H9 (cell line): Measurements from ENCODE around the gene JPH2. TPM values are rescaled to one million over a fixed set of nuclear protein-coding genes. Genes with fewer than 3 reads are reported as not detected.
A peak's percentile ranks its signal among the peaks of the same experiment; 100 is the strongest.

ENCODE experiments used
- DNase-seq: peaks from one replicate; pipeline ENCODE4 v3.0.0-alpha.2; 2017
- H2AFZ ChIP-seq: one replicate; pipeline ENCODE4 v1.6.1; 2013; ENCODE audit warnings: mild to moderate bottlenecking, low read length, control low read depth, moderate library complexity
- H2AK5ac ChIP-seq: 2 replicates; pipeline ENCODE4 v1.6.1; 2013; ENCODE audit warnings: low read length, control low read depth, mixed read lengths; ENCODE audit not compliant: insufficient read length
- H2BK120ac ChIP-seq: one replicate; pipeline ENCODE4 v1.6.1; 2013; ENCODE audit warnings: low read depth, mild to moderate bottlenecking, low read length, control low read depth, inconsistent platforms; ENCODE audit not compliant: poor library complexity, severe bottlenecking
- H2BK12ac ChIP-seq: 2 replicates; pipeline ENCODE4 v1.6.1; 2013; ENCODE audit warnings: low read length, control low read depth, mixed read lengths, low read depth; ENCODE audit not compliant: insufficient read length
- H2BK15ac ChIP-seq: 2 replicates; pipeline ENCODE4 v1.6.1; 2013; ENCODE audit warnings: low read depth, low read length, control low read depth
- H2BK20ac ChIP-seq: one replicate; pipeline ENCODE4 v1.6.1; 2013; ENCODE audit warnings: low read depth, mild to moderate bottlenecking, low read length, control low read depth, inconsistent platforms; ENCODE audit not compliant: poor library complexity, severe bottlenecking
- H2BK5ac ChIP-seq: 2 replicates; pipeline ENCODE4 v1.6.1; 2013; ENCODE audit warnings: low read length, control low read depth, mixed read lengths; ENCODE audit not compliant: insufficient read length
- H3K14ac ChIP-seq: 2 replicates; pipeline ENCODE4 v1.6.1; 2013; ENCODE audit warnings: low read length, control low read depth; ENCODE audit not compliant: insufficient read depth
- H3K18ac ChIP-seq: 2 replicates; pipeline ENCODE4 v1.6.1; 2013; ENCODE audit warnings: low read depth, mild to moderate bottlenecking, mixed read lengths, low read length, control low read depth; ENCODE audit not compliant: insufficient read length
- H3K23ac ChIP-seq: 2 replicates; pipeline ENCODE4 v1.6.1; 2013; ENCODE audit warnings: low read length, control low read depth, mixed read lengths, low read depth; ENCODE audit not compliant: insufficient read length
- H3K23me2 ChIP-seq: 2 replicates; pipeline ENCODE4 v1.6.1; 2013; ENCODE audit warnings: low read depth, mild to moderate bottlenecking, mixed read lengths, low read length, control low read depth; ENCODE audit not compliant: insufficient read length, poor library complexity, severe bottlenecking
- H3K27ac ChIP-seq: 2 replicates; pipeline ENCODE4 v1.5.1; 2013; ENCODE audit warnings: low read length, control low read depth, mixed read lengths, low read depth; ENCODE audit not compliant: insufficient read length
- H3K27me3 ChIP-seq: 2 replicates; pipeline ENCODE4 v1.6.1; 2013; ENCODE audit warnings: low read length, control low read depth, inconsistent platforms; ENCODE audit not compliant: insufficient read depth
- H3K4ac ChIP-seq: 2 replicates; pipeline ENCODE4 v1.6.1; 2013; ENCODE audit warnings: low read depth, mild to moderate bottlenecking, control low read depth, inconsistent platforms, low read length, moderate library complexity
- H3K4me1 ChIP-seq: 2 replicates; pipeline ENCODE4 v1.6.1; 2013; ENCODE audit warnings: low read length, control low read depth, inconsistent platforms; ENCODE audit not compliant: insufficient read depth
- H3K4me2 ChIP-seq: 2 replicates; pipeline ENCODE4 v1.6.1; 2013; ENCODE audit warnings: low read length, control low read depth, mixed read lengths; ENCODE audit not compliant: insufficient read length, insufficient read depth
- H3K56ac ChIP-seq: 2 replicates; pipeline ENCODE4 v1.6.1; 2013; ENCODE audit warnings: low read depth, mild to moderate bottlenecking, mixed read lengths, low read length, control low read depth; ENCODE audit not compliant: insufficient read length
- H3K79me1 ChIP-seq: 2 replicates; pipeline ENCODE4 v1.6.1; 2013; ENCODE audit warnings: low read depth, mild to moderate bottlenecking, moderate library complexity, low read length, control low read depth, inconsistent platforms; ENCODE audit not compliant: insufficient read depth, poor library complexity, severe bottlenecking
- H3K79me2 ChIP-seq: 2 replicates; pipeline ENCODE4 v1.6.1; 2013; ENCODE audit warnings: low read length, control low read depth, inconsistent platforms; ENCODE audit not compliant: insufficient read depth
- H3K9ac ChIP-seq: 2 replicates; pipeline ENCODE4 v1.6.1; 2013; ENCODE audit warnings: low read length, control low read depth, mixed read lengths; ENCODE audit not compliant: insufficient read length; ENCODE audit errors: extremely low read depth
- H3K9me3 ChIP-seq: one replicate; pipeline ENCODE4 v1.6.1; 2013; ENCODE audit warnings: low read depth, low read length, inconsistent platforms; ENCODE audit not compliant: control insufficient read depth
- H3T11ph ChIP-seq: one replicate; pipeline ENCODE4 v1.6.1; 2013; ENCODE audit warnings: mild to moderate bottlenecking, low read length, control low read depth, inconsistent platforms
- H4K20me1 ChIP-seq: one replicate; pipeline ENCODE4 v1.6.1; 2013; ENCODE audit not compliant: control insufficient read depth, insufficient read length, insufficient read depth
- H4K5ac ChIP-seq: 2 replicates; pipeline ENCODE4 v1.6.1; 2013; ENCODE audit warnings: low read depth, mild to moderate bottlenecking, mixed read lengths, low read length, control low read depth; ENCODE audit not compliant: insufficient read length
- H4K8ac ChIP-seq: replicated peaks from 2 replicates; pipeline ENCODE4 v1.6.1; 2013; ENCODE audit warnings: low read length, control low read depth, mixed read lengths, low read depth; ENCODE audit not compliant: insufficient read length
- H4K91ac ChIP-seq: 2 replicates; pipeline ENCODE4 v1.6.1; 2013; ENCODE audit warnings: low read depth, mild to moderate bottlenecking, moderate library complexity, mixed read lengths, low read length, control low read depth; ENCODE audit not compliant: insufficient read length
- H3K27ac Mint-ChIP-seq, 3 experiments: 2 replicates in 2 of 3; 3 replicates in 1 of 3; pipeline ENCODE4 v1.8.0; 2020 to 2021; ENCODE audit warnings: mixed read lengths in 3 of 3, mild to moderate bottlenecking in 1 of 3, moderate library complexity in 1 of 3
- H3K27me3 Mint-ChIP-seq: 2 replicates; pipeline ENCODE4 v1.8.0; 2021; ENCODE audit warnings: low read depth, mild to moderate bottlenecking, moderate library complexity, mixed read lengths
- H3K36me3 Mint-ChIP-seq, 3 experiments: 2 replicates in 2 of 3; 3 replicates in 1 of 3; pipeline ENCODE4 v1.8.0; 2020 to 2021; ENCODE audit warnings: low read depth in 3 of 3, mixed read lengths in 3 of 3; ENCODE audit not compliant: insufficient read depth in 1 of 3
- H3K4me1 Mint-ChIP-seq, 2 experiments: 2 replicates each; pipeline ENCODE4 v1.8.0; 2020; ENCODE audit warnings: mixed read lengths in 2 of 2
- H3K4me3 Mint-ChIP-seq, 2 experiments: 2 replicates in 1 of 2; 3 replicates in 1 of 2; pipeline ENCODE4 v1.8.0; 2020 to 2021; ENCODE audit warnings: mild to moderate bottlenecking in 2 of 2, mixed read lengths in 2 of 2, moderate library complexity in 1 of 2
- H3K9me3 Mint-ChIP-seq, 2 experiments: 2 replicates in 1 of 2; 3 replicates in 1 of 2; pipeline ENCODE4 v1.8.0; 2020; ENCODE audit warnings: mild to moderate bottlenecking in 2 of 2, mixed read lengths in 2 of 2, moderate library complexity in 1 of 2
- WGBS: extraction: QIAGEN DNeasy Blood & Tissue Kit; methylation state at CpG from one replicate; pipeline ENCODE4 v1.1.7; 2013; ENCODE audit warnings: missing lambda C conversion rate, low lambda C conversion rate, mixed read lengths; ENCODE audit not compliant: insufficient read length; ENCODE audit errors: extremely low coverage; 5-methylcytosine and 5-hydroxymethylcytosine counted together
- total RNA-seq: library from RNA; stranded (reverse); gene quantifications from 2 replicates; pipeline ENCODE4 v1.2.1, GENCODE V29; 2021
- TF ChIP-seq, protein P1 (sequence below): fragments of 200-600 bp; sonication (generic); conservative IDR thresholded peaks from 3 replicates; pipeline ENCODE4 v1.8.0; 2021; ENCODE audit warnings: antibody characterized with exemption, mild to moderate bottlenecking

Gene JPH2
- total RNA-seq, 1 experiment from 2014 or later = 0.31 TPM

DNA sequence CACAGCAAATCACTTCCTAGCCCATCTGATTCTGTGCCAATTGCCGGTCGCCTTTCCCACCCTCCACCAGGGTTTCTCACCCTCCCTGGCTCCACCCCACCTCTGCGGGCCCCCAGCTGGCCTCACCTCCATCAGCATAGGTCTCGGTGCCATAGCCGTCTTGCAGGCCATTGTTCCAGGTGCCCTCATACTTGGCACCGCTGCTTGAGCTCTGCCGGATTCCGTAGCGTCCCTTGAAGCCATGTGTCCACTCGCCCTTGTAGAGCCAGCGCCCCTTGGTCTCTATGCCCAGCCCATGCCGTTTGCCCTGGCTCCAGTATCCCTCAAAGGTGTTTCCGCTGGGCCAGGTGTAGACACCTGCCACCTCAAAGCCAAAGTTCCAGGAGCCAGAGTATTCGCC, 787 bp downstream of the JPH2 start:
- peak overlapping the region; percentile 35 for H3K4me2 ChIP-seq
- Mint-ChIP-seq H3K4me1 (peaks cover 14 to 21% of the 10 kb centered on the region in 2 experiments), H3K36me3 (no peaks in the 10 kb centered on the region), H3K9me3 (no peaks in the 10 kb centered on the region), H3K27ac (no peak overlapping the region), H3K27me3 (peaks cover 12% of the 10 kb centered on the region), H3K4me3 (peak overlapping the region; percentile 19 to 61; a peak in 2 of 5 replicates)
- H2AFZ ChIP-seq = no peak overlapping the region
- no peak overlapping the region for H2BK20ac ChIP-seq
- TF ChIP-seq, protein P1, sequence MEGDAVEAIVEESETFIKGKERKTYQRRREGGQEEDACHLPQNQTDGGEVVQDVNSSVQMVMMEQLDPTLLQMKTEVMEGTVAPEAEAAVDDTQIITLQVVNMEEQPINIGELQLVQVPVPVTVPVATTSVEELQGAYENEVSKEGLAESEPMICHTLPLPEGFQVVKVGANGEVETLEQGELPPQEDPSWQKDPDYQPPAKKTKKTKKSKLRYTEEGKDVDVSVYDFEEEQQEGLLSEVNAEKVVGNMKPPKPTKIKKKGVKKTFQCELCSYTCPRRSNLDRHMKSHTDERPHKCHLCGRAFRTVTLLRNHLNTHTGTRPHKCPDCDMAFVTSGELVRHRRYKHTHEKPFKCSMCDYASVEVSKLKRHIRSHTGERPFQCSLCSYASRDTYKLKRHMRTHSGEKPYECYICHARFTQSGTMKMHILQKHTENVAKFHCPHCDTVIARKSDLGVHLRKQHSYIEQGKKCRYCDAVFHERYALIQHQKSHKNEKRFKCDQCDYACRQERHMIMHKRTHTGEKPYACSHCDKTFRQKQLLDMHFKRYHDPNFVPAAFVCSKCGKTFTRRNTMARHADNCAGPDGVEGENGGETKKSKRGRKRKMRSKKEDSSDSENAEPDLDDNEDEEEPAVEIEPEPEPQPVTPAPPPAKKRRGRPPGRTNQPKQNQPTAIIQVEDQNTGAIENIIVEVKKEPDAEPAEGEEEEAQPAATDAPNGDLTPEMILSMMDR = no peak
- no peak overlapping the region for H2AK5ac ChIP-seq
- H3K27ac ChIP-seq = no peak overlapping the region
- H3K79me2 ChIP-seq = no peaks in the 10 kb centered on the region
- no peak overlapping the region for H4K8ac ChIP-seq
- H4K91ac ChIP-seq = no peak overlapping the region
- no peak overlapping the region for H3K4ac ChIP-seq
- H3K18ac ChIP-seq = no peak overlapping the region
- no CpG with 5 or more reads among the region's 14 CpGs for WGBS
- H3K27me3 ChIP-seq = no peaks in the 10 kb centered on the region
- no peak overlapping the region for H2BK12ac ChIP-seq
- H3K14ac ChIP-seq = no peak overlapping the region; the same call in 1 of the 2 replicates
- no peak for DNase-seq
- H3K4me1 ChIP-seq = peaks cover 5% of the 10 kb centered on the region; the same call in 1 of the 2 replicates
- H3K56ac ChIP-seq = no peak overlapping the region
- H2BK120ac ChIP-seq = no peak overlapping the region
- no peak overlapping the region for H2BK15ac ChIP-seq
- H3T11ph ChIP-seq = no peak overlapping the region
- H3K23me2 ChIP-seq = peaks cover 8% of the 10 kb centered on the region
- no peak overlapping the region for H3K9ac ChIP-seq
- no peak overlapping the region for H2BK5ac ChIP-seq
- H4K20me1 ChIP-seq = no peaks in the 10 kb centered on the region
- H3K23ac ChIP-seq = no peak overlapping the region
- no peaks in the 10 kb centered on the region for H3K9me3 ChIP-seq
- no peak overlapping the region for H4K5ac ChIP-seq
- H3K79me1 ChIP-seq = no peaks in the 10 kb centered on the region
